Stimulated activated CD8-positive, alpha-beta memory T cell treated with anti-CD3 and anti-CD28 coated beads, Interleukin-12 subunit alpha, Interleukin-12 subunit beta, amount 100 ng/mL, for 4 hours (primary cell): ENCODE data around the gene TCF7L1.
"Not testable (repeated sequence)": the region's sequence is repeated elsewhere in the genome, so short reads cannot be mapped to it uniquely, and the experiment has no call there.

Source experiments
- DNase-seq: peaks from one replicate; pipeline ENCODE4 v3.0.0-alpha.2; 2020; ENCODE audit warnings: low read depth

TCF7L1 gene

DNA sequence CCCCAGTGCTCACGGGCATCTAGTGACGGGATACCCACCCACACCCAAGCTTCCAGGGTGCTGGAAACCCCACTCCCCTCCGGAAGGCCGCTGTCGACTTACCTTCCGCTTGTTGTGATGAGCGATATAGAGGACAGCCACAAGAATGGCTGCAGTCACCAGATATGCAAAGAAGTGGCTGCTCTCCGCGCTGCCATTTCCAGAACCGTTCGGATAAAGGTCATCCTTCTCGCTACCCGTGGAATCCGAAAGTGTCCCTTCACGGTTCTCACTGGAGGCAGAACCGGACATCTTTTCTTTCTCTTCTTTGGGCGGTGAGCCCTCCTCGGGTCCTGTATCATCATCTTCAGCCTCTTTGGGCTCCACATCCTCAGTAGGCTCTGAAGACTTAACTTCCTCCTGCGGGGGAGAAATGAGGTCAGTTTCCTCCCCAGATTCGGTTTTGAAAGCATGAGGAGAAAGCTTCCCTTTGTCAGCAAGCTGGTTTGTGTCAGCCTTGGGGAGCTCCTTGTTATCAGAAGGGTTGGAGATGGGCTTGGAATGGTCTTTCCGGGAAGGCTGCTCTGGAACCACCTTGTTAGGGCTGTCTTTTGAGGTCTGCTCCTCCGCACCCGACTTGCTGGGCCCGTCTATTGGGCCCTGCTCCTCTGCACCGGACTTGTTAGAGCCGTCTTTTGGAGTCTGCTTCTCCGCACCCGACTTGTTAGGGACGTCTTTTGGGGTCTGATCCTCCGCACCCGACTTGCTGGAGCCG, 193.4 kb downstream of the TCF7L1 start:
- DNase-seq: peak; percentile 17

DNA sequence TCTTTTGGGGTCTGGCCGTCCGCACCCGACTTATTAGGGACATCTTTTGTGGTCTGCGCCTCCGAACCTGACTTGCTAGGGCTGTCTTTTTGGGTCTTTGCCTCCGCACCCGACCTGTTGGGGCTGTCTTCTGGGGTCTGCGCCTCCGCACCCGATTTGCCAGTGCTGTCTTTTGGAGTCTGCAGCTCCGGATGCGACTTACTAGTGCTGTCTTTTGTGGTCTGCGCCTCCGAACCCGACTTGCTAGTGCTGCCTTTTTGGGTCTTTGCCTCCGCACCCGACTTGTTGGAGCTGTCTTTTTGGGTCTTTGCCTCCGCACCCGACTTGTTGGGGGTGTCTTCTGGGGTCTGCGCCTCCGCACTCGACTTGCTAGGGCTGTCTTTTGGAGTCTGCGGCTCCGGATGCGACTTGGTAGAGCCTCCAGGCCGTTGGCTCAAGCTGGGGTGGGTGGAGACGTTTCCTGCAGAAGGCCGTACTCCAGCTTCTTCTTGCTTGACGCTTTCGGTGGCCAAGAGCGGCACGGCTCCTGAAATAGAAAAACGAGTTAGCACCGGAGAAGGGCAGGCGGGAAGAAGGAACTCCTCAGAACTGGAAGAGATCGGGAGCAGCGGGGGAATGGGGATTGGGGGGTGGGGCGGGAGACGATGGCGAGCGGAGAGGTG, 194.1 kb downstream of the TCF7L1 start:
- DNase-seq: peak; percentile 17

DNA sequence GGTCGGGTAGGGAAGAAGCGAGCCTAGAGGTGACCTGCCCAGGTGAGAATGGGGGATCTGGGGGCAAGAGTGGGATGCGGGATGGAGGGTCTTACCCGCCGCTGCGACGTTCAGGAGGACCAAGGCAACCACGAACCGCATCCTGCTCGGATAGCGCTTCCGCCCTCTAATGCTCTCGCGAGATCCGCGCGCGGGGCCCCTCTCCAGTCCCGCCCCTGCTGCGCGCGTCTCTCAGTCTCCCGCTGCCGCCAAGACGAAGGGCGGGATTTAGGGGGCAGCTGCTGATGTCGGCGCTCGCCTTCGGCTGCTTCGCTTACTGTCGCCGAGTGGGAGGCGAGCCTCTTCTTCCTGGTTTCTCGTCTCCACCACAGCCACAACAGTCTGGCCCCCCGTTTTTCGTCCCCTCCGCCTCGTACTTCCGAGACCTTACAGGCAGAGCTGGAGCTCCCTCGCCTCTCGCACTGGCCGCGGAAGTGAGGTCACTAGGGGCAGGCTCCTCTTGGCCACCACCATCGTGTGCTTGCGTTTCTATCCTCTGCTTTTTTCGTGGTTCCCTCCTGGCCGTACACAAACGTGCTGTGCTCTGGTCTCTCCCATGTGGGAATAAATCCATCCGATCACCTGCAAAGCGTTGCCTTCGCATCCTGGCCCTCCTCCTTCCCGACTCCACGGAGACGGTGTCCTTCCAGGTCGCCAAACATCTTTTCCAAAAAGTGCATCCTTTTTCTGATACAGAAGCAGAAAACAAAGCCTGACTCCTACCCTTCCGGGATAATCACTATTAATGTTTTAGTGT, 194.8 kb downstream of the TCF7L1 start, which contains the start of gene TGOLN2:
Gene TGOLN2, minus strand, starts transcription at position 168 of the 796 bp plus-strand sequence. Its CDS starts 27 bp downstream, at position 141.
- DNase-seq: peak; percentile 90

DNA sequence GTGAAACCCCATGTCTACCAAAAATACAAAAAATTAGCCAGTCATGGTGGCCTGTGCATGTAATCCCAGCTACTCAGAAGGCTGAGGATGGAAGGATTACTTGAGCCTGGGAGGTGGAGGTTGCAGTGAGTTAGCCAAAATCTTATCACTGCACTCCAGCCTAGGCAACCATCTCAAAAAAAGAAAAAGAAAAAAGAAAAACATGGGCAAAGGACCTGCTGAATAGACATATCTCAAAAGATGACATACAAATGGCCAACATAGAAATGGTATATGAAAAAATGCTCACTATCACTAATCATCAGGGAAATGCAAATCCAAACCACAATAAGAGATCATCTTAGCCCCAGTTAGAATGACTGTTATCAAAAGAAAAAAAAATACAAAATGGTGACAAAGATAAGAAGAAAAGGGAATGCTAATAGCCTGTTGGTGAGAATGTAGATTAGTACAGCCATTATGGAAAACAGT, 196.0 kb downstream of the TCF7L1 start:
- DNase-seq: no peak

DNA sequence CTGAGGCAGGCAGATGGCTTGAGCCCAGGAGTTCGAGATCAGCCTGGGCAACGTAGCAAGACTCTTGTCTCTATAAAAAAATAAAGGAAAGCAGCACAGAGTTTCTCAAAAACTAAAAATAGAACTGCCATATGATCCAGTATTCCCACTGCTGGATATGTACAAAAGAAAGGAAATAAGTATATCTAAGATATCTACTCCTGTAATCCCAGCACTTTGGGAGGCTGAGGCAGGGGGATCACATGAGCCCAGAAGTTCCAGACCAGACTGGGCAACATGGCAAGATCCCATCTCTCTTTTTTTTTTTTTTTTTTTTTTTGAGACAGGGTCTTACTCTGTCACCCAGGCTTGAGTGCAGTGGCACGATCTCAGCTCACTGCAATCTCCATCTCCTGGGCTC, 196.5 kb downstream of the TCF7L1 start:
- DNase-seq: not testable (repeated sequence)

DNA sequence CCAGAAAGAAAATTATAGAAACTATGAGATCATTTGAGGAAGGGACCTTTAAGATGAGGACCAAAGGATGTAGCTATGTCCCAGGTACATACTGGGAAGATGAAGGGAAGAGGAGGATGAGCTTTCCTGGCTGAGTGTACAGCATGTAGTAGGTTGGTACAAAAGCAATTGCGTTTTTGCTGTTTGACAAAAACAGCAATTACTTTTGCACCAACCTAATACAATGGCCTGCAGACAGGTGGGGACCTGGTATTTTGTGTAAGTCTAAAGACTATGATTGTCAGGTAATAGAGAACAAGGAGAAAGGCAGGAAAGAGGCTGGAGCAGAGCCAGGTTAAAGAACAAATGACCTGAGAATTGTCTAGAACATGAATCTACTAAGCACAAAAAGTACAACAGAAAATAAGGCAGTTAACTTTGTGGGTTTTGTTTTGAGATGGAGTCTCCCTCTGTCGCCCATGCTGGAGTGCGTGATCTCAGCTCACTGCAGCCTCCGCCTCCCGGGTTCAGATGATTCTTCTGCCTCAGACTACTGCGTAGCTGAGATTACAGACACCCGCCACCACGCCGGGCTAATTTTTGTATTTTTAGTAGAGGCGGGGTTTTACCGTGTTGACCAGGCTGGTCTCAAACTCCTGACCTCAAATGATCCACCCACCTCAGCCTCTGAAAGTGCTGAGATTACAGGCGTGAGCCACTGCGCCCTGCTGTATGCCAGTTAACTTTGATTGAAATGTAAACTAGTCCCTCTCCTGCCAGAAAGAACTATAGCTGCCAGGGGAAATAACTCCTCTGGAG, 197.8 kb downstream of the TCF7L1 start:
- DNase-seq: no peak

DNA sequence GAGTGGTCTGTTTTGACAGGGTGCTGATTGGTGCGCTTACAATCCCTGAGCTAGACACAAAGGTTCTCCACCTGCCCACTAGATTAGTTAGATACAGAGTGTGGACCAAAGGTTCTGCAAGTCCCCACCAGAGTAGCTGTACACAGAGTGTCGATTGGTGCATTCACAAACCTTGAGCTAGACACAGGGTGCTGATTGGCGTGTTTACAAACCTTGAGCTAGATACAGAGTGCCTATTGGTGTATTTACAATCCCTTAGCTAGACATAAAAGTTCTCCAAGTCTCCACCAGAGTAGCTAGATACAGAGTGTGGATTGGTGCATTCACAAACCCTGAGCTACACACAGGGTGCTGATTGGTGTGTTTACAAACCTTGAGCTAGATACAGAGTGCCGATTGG, 200.7 kb downstream of the TCF7L1 start:
- DNase-seq: not testable (repeated sequence)

DNA sequence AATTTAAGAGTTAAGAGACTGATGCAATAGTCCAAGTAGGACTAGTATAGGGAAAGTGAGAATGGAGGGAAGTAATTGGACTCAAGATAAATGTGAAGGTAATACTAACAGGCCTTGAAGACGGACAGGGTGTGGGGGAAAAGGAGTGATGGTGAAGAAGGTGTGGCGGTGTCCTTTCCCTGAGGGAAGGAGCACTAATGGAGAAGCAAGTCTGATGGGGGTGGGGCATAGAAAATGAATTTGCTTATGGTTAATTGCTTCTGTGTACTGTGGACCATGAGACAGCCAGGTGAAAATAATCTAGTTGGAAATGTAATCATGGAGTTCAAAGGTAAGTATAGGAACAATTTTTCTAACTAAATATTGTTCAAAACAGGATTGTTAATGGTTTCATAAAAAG, 201.7 kb downstream of the TCF7L1 start:
- DNase-seq: no peak

DNA sequence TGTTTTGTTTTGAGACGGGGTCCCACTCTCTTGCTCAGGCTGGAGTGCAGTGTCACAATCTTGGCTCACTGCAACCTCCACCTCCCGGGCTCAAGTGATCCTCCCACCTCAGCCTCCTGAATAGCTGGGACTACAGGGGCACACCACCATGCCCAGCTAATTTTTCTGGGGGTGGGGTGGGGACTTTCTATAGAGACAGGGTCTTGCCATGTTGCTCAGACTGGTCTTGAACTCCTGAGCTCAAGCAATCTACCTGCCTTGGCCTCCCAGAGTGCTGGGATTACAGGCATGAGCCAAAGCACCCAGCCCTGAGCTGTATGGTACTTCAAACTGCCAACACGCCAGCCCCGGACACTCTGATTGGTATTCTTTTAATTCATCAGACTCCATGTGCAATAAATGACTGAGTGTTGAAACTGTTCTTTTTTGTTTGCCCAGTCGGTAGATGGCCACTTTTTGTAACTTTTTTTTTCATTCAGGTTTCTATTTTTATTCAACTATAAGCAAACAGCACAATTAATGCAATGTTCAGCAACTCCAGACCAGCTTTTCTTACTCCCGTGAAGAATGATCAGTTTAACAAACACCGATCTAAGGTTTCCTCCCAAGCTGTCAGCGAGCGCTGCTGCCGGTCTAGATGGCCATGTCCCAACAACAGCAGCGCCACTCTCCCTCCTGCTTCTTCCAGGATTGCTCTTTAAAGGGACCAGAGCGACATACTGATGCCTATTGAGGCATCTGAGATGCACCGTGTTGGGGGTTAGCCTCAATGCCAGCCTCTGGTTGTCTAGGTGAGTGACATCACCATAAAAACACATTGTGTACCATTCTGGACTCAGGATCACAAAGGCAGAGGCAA, 207.1 kb downstream of the TCF7L1 start:
- DNase-seq: no peak

DNA sequence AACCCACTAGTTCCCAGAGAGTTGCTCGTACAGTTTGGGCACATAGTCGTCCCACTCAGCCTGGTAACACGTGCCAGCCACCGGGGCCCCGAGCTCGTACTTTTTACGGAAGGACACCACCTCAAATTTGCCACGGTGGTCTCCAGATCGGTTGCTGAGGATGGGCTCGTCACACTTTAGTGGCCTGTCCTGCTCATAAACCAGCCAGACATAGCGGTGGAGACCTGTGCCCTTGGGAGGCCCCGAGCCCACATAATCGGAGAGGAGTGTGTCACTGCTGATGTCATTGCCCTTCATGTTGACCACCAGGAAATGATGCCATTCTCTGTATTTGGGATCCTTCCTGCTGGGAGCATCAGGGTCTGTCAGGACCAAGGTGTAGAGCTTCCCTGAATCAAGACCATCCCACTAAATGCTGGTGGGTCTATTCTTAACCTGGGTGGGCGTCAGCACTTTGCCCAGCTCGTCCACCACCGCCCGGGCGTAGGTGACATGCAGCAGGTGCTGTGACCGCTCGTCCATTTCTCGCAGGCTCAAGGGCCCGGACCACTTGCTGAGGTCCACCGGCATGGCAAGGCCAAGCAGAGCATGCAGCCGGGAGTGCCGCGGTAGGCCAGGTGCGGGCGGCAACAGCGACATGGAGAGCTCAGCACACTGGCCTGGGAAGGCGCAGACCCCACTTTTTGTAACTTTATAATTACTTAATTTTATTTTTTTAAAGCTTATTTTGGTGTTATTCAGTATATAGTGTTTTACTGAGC, 208.3 kb downstream of the TCF7L1 start:
- DNase-seq: no peak

DNA sequence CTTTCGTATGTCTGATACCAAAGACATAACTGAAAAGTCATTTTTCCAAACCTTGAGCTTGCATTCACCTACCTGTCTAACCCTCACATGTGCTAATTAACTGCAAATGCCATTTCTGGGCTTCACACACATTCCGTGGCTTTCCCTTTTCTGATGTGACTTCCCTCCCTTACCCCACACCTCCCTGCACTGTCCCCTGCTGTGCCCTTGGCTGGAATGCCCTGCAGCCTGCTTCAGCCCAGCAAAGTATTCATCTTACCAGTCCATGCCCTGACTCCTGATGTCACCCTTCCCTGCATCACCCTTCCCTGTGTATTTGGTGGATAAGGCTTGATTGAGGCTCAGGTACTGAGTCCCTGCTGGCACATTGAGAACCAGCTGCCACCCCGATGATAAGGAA, 209.0 kb downstream of the TCF7L1 start:
- no peak for DNase-seq

DNA sequence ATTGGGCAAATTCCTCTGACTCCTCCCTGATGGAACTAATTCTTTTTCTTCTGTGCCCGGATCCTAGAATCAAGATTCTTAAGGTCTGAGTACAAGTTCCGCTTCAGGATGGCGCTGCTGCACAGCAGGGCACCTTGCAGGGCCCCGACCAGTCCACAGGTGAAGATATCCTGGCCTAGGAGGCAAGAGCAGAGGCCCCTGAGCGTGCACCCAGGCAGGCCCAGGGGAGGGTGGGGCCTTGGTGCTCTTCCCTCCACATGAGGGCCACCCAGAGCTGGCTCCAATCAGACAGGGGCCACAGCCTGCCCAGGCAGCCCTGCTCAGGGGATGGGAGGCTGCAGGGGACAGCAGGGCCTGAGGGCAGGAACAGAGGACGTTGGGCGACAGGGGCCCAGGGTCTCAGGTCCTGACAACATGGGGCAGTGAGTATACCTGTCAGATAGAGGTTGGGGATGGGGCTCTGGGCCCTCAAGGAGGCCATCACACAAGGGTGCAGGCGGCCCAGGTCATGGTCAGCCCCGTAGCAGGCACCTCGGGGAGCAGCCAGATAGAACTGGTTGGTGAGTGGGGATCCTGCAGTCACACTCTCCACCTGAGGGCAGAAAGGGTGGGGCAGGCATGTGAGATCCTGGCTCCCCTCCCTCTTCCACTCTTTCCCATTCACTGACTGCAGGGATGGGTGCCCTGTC, 210.2 kb downstream of the TCF7L1 start:
- DNase-seq: not testable (repeated sequence)

DNA sequence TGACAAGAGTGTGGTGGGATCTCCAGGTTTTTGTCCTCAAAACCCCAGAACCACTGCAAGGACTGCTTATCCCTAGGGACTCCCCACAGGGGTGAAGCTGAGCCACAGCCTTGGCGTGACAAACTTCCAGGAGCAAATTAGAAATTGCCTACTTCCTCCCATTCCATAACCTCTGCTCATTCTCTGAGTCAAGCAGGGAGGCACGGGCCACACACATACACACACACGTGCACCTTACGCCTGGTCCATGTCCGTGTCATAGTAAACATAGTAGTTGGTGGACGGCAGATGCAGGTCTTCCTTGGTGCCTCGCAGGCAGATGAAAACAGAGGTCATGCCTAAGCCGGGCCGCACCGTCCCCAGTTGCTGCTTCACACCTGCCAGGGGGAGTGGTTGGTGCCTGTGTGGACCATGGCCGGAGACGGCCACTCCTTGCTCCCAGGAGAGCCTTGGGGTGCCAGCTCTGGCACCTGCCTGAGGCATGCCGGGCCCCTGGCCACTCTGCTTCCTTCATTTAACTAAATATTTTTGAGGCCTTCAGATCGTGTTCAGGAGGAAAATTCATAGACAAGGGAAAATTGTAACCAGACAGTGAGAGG, 211.3 kb downstream of the TCF7L1 start:
- DNase-seq: no peak

DNA sequence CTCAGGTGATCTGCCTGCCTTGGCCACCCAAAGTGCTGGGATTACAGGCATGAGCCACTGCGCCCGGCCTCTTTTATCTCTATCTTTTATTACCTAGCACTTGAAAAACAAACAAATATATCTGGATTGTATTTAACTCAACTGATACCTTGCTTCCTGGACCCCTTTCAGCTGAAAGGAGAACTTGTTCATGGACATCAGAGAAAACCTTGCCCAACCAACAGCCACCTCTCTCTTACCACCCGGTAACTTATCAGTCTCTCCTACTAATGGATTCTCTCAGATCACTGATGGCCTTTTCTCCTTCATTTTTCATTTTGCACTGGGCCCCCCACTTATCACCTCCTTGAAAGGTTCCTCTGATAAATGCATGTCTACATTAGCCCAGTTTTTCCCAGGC, 214.4 kb downstream of the TCF7L1 start:
- DNase-seq: no peak

DNA sequence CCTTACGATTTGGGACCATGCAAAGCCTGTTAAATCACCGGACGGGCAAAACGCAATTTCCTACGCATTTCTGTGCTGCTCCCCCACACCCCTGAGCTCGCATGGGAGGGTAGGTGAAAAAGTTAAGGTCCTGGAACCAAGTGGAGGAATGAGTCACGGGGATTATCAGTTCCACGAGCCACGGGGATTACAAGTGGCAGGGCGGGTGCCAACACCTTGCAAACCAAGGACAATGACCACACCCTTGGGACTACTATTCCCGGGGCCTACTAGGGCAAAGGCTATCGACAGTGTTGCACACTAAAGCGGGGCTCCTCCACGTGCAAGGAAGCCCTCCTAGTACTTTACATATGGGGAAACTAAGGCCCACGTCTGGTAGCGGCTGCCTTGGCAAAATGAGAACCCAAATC, 220.7 kb downstream of the TCF7L1 start:
- no peak for DNase-seq

DNA sequence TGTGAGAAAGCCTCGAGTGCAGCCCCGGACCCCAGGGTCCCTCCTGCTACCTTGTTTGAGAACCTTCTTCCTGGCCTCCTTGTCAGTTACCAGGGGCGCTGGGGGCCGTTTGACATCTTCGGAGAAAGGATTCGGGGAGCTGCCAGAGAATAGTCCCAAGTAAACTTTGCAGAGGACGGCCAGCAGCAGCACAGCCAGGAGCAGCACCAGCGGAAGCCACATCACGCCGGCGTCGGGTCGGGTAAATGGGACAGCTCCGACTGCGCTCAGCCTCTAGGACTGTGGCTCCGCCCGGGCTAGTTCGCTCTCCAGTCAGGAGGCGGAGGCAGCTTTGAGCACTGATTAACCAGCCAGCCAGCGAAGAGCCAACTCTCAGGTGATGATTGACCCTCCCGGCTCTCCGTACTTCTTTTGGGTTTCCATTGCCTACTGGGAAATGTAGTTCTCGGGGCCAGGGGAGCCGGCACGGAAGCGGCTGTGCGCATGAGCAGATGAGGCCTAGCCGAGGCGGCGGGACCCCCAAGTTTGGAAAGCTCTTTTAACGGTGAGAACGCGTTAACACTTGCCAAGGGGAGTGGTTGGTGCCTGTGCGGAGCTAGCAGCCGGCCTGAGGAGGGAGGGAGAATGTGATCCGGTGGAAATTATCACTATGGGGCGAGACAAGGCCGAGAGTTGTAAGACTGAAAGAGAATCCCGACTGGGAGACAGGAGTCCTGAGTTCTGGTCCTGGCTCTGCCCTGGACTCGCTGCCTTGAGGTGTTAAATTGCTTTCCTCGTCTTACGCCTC, 221.3 kb downstream of the TCF7L1 start, which contains the start of the genes ELMOD3 and RETSAT:
Gene ELMOD3, plus strand, starts transcription at position 484 of the 787 bp plus-strand sequence. CDS start 2,430 bp downstream, outside the sequence.
Gene RETSAT, minus strand, starts transcription at position 243 of the 787 bp plus-strand sequence. Its CDS starts 21 bp downstream, at position 222.
- peak; percentile 89 for DNase-seq

DNA sequence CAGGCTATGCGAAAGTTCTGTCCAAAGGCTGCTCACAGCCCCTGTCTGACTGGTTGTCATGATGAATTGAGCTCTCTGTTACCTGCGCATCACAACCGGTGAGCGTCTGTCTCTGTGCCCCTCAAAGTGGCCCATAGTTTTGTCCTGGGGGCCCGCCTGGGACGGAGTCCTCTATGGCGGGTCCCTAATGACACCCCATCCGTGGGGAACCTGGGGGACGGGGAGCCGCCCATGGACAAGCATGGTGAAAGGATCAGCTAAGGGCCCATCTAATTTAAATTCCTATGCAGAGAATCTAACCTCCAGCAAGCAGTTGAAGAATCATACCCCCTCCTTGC, 221.8 kb downstream of the TCF7L1 start:
- no peak for DNase-seq

DNA sequence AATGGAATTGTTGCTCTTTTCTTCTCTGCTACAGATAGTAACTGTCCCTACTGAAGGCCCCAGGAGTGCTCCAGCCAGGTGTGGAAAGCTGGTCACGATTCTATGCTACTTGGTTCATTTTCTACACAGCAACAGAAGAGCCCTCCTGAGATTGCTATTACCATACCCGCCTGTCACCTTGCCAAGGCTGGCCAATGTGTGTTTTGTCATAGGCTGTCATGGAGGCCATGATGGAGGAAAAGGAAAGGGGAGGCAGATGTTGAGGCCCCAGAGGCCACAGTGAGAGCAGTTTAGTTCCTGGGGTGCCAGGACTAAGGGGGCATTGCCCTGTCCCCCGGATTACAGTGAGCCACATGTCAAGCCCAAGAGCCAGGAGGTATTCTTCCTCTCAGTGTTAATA, 222.3 kb downstream of the TCF7L1 start:
- DNase-seq: no peak
